Measurements from ENCODE around the gene GNGT2. TPM values are rescaled to one million over a fixed set of nuclear protein-coding genes. Genes with fewer than 3 reads are reported as not detected.

GNGT2 gene
- total RNA-seq, 2 donors from 2014 or later, result 1.1 TPM; not detected in 1

DNA sequence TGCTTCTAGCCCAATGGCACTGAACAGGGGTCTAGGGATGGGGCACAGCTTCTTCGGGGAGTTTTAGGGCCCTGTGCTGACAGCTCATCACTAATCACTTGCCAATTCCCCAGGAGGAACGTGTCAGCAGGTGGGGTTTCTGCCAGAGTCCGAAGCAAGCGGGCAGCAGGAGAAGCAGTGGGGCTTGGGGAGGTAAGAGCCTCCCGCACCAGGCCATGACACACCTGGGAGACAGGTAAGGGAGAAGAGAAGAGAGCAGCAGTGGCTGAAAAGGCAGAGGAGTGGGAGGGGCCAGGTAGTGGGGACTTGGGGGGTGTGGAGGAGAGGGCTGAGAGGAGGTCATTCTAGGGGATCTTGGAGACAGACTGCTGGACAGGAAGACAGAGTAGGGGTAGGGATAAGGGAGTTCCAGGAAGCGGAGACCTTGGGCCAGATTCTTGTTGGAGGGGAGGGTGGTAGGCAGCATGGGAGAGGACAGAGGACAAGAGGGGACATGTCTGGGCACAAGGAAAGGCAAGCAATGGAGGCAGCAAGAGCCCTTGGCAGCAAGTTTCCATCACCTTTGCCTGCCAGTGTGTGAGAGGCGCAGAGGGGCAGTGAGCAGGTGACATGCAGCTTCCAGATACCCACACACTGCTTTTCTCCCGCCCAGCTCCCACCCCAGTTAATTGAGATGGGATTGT, 15.3 kb upstream of the GNGT2 start:
- peaks cover 59% of the 10 kb centered on the region for H3K27me3 ChIP-seq (ENCODE audit: control insufficient read depth, insufficient read depth, low read length, poor library complexity, severe bottlenecking)

GRCh38 chr17:49224997-49225337, 14.6 kb upstream of the GNGT2 start:
- Mint-ChIP-seq H3K4me3 (peak overlapping the region; percentile 51), H3K36me3 (ENCODE audit: low read depth) (no peaks in the 10 kb centered on the region), H3K27ac (no peak overlapping the region), H3K27me3 (ENCODE audit: insufficient read depth) (peaks cover 82% of the 10 kb centered on the region), H3K4me1 (peaks cover 25% of the 10 kb centered on the region), H3K9me3 (no peaks in the 10 kb centered on the region)
- no peak overlapping the region for H3K27ac ChIP-seq (ENCODE audit: low read depth, low read length)
- H3K9ac ChIP-seq (ENCODE audit: extremely low read depth, low read length, poor library complexity, severe bottlenecking), result no peak overlapping the region
- TF ChIP-seq, protein P1, sequence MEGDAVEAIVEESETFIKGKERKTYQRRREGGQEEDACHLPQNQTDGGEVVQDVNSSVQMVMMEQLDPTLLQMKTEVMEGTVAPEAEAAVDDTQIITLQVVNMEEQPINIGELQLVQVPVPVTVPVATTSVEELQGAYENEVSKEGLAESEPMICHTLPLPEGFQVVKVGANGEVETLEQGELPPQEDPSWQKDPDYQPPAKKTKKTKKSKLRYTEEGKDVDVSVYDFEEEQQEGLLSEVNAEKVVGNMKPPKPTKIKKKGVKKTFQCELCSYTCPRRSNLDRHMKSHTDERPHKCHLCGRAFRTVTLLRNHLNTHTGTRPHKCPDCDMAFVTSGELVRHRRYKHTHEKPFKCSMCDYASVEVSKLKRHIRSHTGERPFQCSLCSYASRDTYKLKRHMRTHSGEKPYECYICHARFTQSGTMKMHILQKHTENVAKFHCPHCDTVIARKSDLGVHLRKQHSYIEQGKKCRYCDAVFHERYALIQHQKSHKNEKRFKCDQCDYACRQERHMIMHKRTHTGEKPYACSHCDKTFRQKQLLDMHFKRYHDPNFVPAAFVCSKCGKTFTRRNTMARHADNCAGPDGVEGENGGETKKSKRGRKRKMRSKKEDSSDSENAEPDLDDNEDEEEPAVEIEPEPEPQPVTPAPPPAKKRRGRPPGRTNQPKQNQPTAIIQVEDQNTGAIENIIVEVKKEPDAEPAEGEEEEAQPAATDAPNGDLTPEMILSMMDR (conservative IDR thresholded peaks at IDR 0.05), result no peak
- no peak for DNase-seq
- 29 to 35% methylated on average over 1 to 11 of the region's 11 CpGs for WGBS, 2 experiments (ENCODE audit: insufficient coverage in 1 of 2, insufficient read length in 1 of 2)
- H3K9me3 ChIP-seq (ENCODE audit: control insufficient read depth, low read length), result no peaks in the 10 kb centered on the region
- H3K27me3 ChIP-seq (ENCODE audit: control insufficient read depth, insufficient read depth, low read length, poor library complexity, severe bottlenecking), result peaks cover 59% of the 10 kb centered on the region
- H3K4me1 ChIP-seq (ENCODE audit: control insufficient read depth, insufficient read depth, low read length), result peaks cover 8% of the 10 kb centered on the region
- no peaks in the 10 kb centered on the region for H3K36me3 ChIP-seq (ENCODE audit: control insufficient read depth, insufficient read depth, low read length)
- peak overlapping the region; percentile 24 for H3K4me3 ChIP-seq (ENCODE audit: low read length)

More for the DNA sequence above, 15.3 kb upstream of the GNGT2 start:
- Mint-ChIP-seq H3K4me1 (peaks cover 25% of the 10 kb centered on the region), H3K27me3 (ENCODE audit: insufficient read depth) (peaks cover 87% of the 10 kb centered on the region), H3K4me3 (no peak overlapping the region), H3K27ac (no peak overlapping the region), H3K9me3 (no peaks in the 10 kb centered on the region), H3K36me3 (ENCODE audit: low read depth) (no peaks in the 10 kb centered on the region)
- no peak overlapping the region for H3K4me3 ChIP-seq (ENCODE audit: low read length)
- TF ChIP-seq, protein P1 (conservative IDR thresholded peaks at IDR 0.05), result no peak
- peak; percentile 56 for DNase-seq
- no peak overlapping the region for H3K9ac ChIP-seq (ENCODE audit: extremely low read depth, low read length, poor library complexity, severe bottlenecking)
- no peak overlapping the region for H3K27ac ChIP-seq (ENCODE audit: low read depth, low read length)
- 91 to 100% methylated on average over 2 to 8 of the region's 8 CpGs for WGBS, 2 experiments (ENCODE audit: insufficient coverage in 1 of 2, insufficient read length in 1 of 2)
- peaks cover 8% of the 10 kb centered on the region for H3K4me1 ChIP-seq (ENCODE audit: control insufficient read depth, insufficient read depth, low read length)
- no peaks in the 10 kb centered on the region for H3K9me3 ChIP-seq (ENCODE audit: control insufficient read depth, low read length)
- no peaks in the 10 kb centered on the region for H3K36me3 ChIP-seq (ENCODE audit: control insufficient read depth, insufficient read depth, low read length)

DNA sequence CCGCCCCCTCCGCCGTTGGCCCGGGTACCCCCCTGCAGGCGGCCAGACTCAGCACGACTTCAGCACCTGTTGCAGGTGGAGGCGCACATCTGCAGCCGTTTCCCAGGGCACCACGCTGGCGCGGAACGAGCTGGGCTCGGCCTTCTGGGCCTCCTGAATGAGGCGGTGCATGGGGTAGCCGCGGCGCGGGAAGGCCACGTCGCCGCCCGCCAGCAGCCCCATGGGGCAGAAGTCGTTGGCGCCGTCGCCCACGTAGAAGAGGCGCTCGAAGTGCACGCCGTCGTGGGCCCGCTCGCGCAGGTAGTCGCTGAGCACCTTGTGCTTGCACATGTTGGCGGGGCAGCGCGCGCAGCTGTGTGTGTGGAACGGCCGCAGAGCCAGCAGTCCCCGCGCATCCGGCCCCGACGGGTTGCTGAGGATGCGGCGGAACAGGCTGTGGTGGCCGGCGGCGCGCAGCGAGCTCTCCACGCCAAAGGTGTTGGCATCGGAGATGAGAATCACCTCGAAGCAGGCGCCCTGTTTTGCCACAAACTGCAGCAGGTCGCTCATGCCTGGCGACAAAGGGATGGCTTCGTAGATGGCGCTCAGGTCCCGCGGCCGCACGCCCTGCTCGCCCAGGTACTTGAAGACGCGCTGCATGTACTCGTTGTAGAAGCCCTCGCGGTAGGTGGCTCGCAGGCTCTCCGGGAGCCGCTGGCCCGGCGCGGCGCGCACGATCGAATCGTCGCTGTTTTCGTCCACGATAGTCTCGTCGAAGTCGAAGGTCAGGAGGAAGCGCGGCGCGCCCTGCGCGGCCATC, 14.0 kb upstream of the GNGT2 start:
- Histone ChIP-seq H3K4me3 (ENCODE audit: low read length) (peak overlapping the region; percentile 24), H3K9me3 (ENCODE audit: control insufficient read depth, low read length) (no peaks in the 10 kb centered on the region), H3K36me3 (ENCODE audit: control insufficient read depth, insufficient read depth, low read length) (no peaks in the 10 kb centered on the region), H3K27me3 (ENCODE audit: control insufficient read depth, insufficient read depth, low read length, poor library complexity, severe bottlenecking) (peaks cover 59% of the 10 kb centered on the region), H3K9ac (ENCODE audit: extremely low read depth, low read length, poor library complexity, severe bottlenecking) (no peak overlapping the region), H3K4me1 (ENCODE audit: control insufficient read depth, insufficient read depth, low read length) (peaks cover 8% of the 10 kb centered on the region), H3K27ac (ENCODE audit: low read depth, low read length) (no peak overlapping the region)
- Mint-ChIP-seq H3K4me3 (peak overlapping the region; percentile 51), H3K4me1 (peaks cover 22% of the 10 kb centered on the region), H3K9me3 (no peaks in the 10 kb centered on the region), H3K27ac (no peak overlapping the region), H3K36me3 (ENCODE audit: low read depth) (no peaks in the 10 kb centered on the region), H3K27me3 (ENCODE audit: insufficient read depth) (peaks cover 80% of the 10 kb centered on the region)
- TF ChIP-seq, protein P1 (conservative IDR thresholded peaks at IDR 0.05), result no peak
- 17 to 24% methylated on average over 35 to 95 of the region's 95 CpGs for WGBS, 2 experiments (ENCODE audit: insufficient coverage in 1 of 2, insufficient read length in 1 of 2)
- peak; percentile 92 for DNase-seq

Data from endodermal cell (in vitro differentiated cells).